Testis (tissue), 3 donors: ENCODE results near the gene XIRP2. TPM values are rescaled to one million over a fixed set of nuclear protein-coding genes. Genes with fewer than 3 reads are reported as not detected.

Experiments used
- DNase-seq: peaks from one replicate; pipeline ENCODE4 v3.0.0-alpha.2; 2019
- H3K27ac ChIP-seq, 2 donors: fragments of 200-600 bp; sonication (generic); one replicate each; pipeline ENCODE4 v1.5.1; 2019
- H3K27me3 ChIP-seq: fragments of 200-600 bp; sonication (generic); one replicate; pipeline ENCODE4 v1.5.1; 2019
- H3K36me3 ChIP-seq: fragments of 200-600 bp; sonication (generic); one replicate; pipeline ENCODE4 v1.5.1; 2017; ENCODE audit warnings: low read depth; ENCODE audit errors: missing control alignments
- H3K4me1 ChIP-seq: fragments of 200-600 bp; sonication (generic); one replicate; pipeline ENCODE4 v1.5.1; 2019
- H3K4me3 ChIP-seq, 2 donors: fragments of 200-600 bp; sonication (generic); one replicate each; pipeline ENCODE4 v1.5.1; 2017 to 2019
- H3K9me3 ChIP-seq: fragments of 200-600 bp; sonication (generic); one replicate; pipeline ENCODE4 v1.5.1; 2017
- CTCF ChIP-seq, 3 experiments: fragments of 450-650 bp in 2 of 3; fragments of 200-600 bp in 1 of 3; sonication (generic) in 1 of 3; IDR thresholded peaks; one replicate each; pipeline ENCODE4 v1.5.1; 2016 to 2019; ENCODE audit warnings: antibody characterized with exemption in 3 of 3, mild to moderate bottlenecking in 2 of 3, moderate library complexity in 1 of 3
- POLR2A ChIP-seq: fragments of 450-650 bp; IDR thresholded peaks from one replicate; pipeline ENCODE4 v1.6.1; 2017; ENCODE audit warnings: antibody characterized with exemption, mild to moderate bottlenecking, moderate library complexity
- WGBS, 2 donors: methylation state at CpG; one replicate each; pipeline ENCODE4 v1.1.5; 2018; 5-methylcytosine and 5-hydroxymethylcytosine counted together
- intact Hi-C: fragments of 100-400 bp; cut with DNase I; formaldehyde crosslinking; loops from one replicate; pipeline ENCODE4 v1.15.1; 2023; ENCODE audit warnings: low total_unique reads
- polyA plus RNA-seq: library from polyadenylated mRNA; stranded (reverse); fragments of 350-450 nt; fragmentation: Illumina TruSeq; extraction: RNeasy Lipid Tissue Mini Kit (QIAGEN cat#74804); gene quantifications from one replicate; pipeline ENCODE4 v1.2.3, GENCODE V29; 2014; ENCODE audit warnings: low read depth, low replicate concordance; ENCODE audit not compliant: insufficient read depth
- total RNA-seq, 2 donors: library from RNA; depleted of rRNA; stranded (reverse); fragments of >200 nt; gene quantifications; one replicate each; pipeline ENCODE4 v1.2.3, GENCODE V29; 2016

XIRP2 gene
- total and polyA plus RNA-seq, 3 donors from 2014 or later: 1.1 to 5.9 (median 3.9) TPM

GRCh38 chr2:167297292-167297691 is 409.0 kb downstream of the XIRP2 start:
- H3K27me3 ChIP-seq: no peaks in the 10 kb centered on the region
- H3K9me3 ChIP-seq: no peaks in the 10 kb centered on the region
- H3K4me3 ChIP-seq: no peak overlapping the region
- no peak overlapping the region for H3K27ac ChIP-seq
- intact Hi-C loops: no loop called here
- no peaks in the 10 kb centered on the region for H3K4me1 ChIP-seq
- 93 to 100% methylated on average over 1 of the region's 1 CpG for WGBS, 2 donors
- DNase-seq: no peak
- no peak for TF ChIP-seq CTCF (IDR thresholded peaks at IDR 0.05)
- TF ChIP-seq POLR2A: no peak
- no peaks in the 10 kb centered on the region for H3K36me3 ChIP-seq

- no peak for DNase-seq
- H3K9me3 ChIP-seq: no peaks in the 10 kb centered on the region
- intact Hi-C loops: no loop called here
- WGBS, 2 donors: 64 to 77% methylated on average over 1 of the region's 1 CpG
- no peak overlapping the region for H3K4me3 ChIP-seq
- no peak for TF ChIP-seq POLR2A
- TF ChIP-seq CTCF (IDR thresholded peaks at IDR 0.05): no peak
- no peak overlapping the region for H3K27ac ChIP-seq
- H3K27me3 ChIP-seq: no peaks in the 10 kb centered on the region
- no peaks in the 10 kb centered on the region for H3K36me3 ChIP-seq
- no peaks in the 10 kb centered on the region for H3K4me1 ChIP-seq
These were observed 409.7 kb downstream of the XIRP2 start for GRCh38 chr2:167298017-167298416.
